A204.1 (cell line): Measurements from ENCODE around the gene LCE1B.

Source experiments
- FAIRE-seq: peaks from 2 replicates; lab custom pipeline; 2012; peaks lifted over from hg19 to GRCh38; lab: Jason Lieb, UNC

LCE1B gene

GRCh38 chr1:152811671-152812070, at the start of gene LCE1B:
TSS of gene LCE1B (plus strand) at chr1:152811971. CDS start at chr1:152812447, 476 bp downstream.
- FAIRE-seq: no peak

GRCh38 chr1:152768847-152769533, 42.8 kb upstream of the LCE1B start:
- FAIRE-seq: no peak

GRCh38 chr1:152770411-152770810, 41.4 kb upstream of the LCE1B start:
- no peak for FAIRE-seq

DNA sequence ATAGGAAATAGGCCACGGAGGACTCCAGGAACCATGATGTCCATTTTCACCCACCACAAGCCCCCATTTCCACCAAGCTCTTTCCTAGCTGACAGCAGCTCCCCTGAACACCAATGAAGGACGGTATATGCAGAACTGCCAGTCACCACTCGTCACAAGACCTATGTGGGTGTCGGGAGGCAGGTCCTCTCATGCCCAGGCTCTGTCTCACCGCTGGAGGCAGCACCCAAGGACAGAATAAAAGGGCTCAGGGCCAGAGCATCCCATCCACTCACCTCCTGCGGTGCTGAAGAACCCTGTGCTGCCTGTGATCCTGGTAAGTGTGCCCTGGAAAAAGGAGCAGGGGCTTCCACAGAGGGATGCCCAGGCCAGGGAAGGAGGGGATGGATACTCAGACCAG, 36.9 kb upstream of the LCE1B start, which contains the start of gene LCE1F:
Gene LCE1F, plus strand, starts transcription at position 266 of the 400 bp plus-strand sequence. CDS start 1,232 bp downstream, outside the sequence.
- FAIRE-seq: no peak

DNA sequence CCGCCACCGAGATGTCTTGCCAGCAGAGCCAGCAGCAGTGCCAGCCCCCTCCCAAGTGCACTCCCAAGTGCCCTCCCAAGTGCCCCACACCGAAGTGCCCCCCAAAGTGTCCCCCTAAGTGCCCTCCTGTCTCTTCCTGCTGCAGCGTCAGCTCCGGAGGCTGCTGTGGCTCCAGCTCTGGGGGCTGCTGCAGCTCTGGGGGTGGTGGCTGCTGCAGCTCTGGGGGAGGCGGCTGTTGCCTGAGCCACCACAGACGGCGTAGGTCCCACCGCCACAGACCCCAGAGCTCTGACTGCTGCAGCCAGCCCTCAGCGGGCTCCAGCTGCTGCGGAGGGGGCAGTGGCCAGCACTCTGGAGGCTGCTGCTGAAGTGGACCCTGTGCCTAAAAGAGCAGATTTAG, 35.4 kb upstream of the LCE1B start:
- no peak for FAIRE-seq

DNA sequence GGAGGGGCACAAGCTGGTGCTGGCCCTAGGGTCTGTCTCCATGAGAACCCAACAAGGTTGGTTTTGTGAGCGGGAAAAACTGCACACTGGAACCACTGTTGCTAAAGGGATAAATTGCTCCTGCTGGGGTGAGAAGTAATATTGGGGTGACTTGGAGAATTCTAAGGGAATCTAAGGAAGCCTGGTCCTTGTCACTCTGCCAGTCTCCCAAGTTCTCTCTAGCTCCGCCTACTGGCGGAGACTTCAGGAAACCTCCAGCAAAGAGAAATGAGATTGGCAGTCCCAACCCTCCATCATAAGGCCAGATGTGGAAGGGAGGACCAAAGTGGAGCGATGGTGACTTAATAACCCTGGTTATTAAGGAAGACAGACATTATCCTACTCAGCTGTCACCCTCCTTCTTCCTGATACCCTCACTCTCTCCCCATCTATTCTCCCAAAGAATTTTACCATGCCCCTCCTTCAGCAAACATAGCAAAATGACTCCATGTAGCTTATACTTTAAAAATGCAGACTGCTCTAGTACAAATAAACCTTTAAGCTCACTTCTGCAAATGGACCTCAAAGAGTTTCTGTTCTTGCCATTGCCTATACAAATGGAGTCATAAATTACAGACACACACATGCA, 34.1 kb upstream of the LCE1B start:
- no peak for FAIRE-seq

DNA sequence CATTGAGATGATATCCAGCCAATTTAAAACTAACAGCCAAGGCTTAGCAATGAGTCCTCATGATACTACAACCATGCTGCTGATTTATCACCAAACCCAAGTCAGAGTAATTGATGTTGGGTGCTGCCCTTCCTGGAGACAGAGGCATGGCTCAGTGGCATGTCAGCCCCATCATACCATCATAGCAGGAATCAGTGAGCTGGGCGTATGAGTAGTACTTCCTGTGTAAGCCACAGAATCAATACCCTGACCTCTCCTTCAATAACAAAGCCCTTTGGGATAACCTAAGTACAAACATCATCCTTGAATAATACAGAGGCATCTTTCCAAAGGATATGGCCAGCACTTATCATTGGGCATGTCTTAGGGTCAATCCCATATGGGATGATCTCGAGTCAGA, 28.7 kb upstream of the LCE1B start:
- FAIRE-seq: no peak

DNA sequence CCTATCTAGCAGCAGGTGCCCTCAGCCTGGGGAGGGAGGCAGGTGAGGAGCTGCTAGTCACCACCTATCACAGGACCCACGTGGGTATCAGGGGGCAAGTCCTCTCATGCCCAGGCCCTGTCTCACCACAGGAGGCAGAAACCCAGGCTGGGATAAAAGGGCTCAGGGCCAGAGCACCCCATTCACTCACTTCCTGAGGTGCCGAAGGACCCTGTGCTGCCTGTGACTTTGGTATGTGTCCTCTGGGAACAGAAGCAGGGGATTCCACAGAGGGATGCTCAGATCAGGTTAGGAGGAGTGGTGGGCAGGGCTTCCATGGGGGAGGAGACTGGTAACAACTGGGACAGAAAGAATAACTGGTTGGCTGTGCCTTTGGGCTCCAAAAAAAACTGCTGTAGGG, 25.7 kb upstream of the LCE1B start, which contains the start of gene LCE1E:
Gene LCE1E, plus strand, starts transcription at position 181 of the 400 bp plus-strand sequence. CDS start 1,043 bp downstream, outside the sequence.
- no peak for FAIRE-seq

GRCh38 chr1:152795686-152796085, 16.1 kb upstream of the LCE1B start:
- no peak for FAIRE-seq

- no peak for FAIRE-seq
Observed at GRCh38 chr1:152796421-152796820, 15.3 kb upstream of the LCE1B start, which contains the start of gene LCE1D. TSS of gene LCE1D (plus strand) at chr1:152796721. CDS start at chr1:152797795, 1,074 bp downstream.

GRCh38 chr1:152801333-152801732, 10.4 kb upstream of the LCE1B start:
- no peak for FAIRE-seq

GRCh38 chr1:152806576-152806975, 5.2 kb upstream of the LCE1B start, which contains the start of gene LCE1C:
TSS of gene LCE1C (minus strand) at chr1:152806651. CDS start at chr1:152805478, 1,173 bp downstream.
- no peak for FAIRE-seq

- no peak for FAIRE-seq
Observed at GRCh38 chr1:152811050-152811449, 721 bp upstream of the LCE1B start.

DNA sequence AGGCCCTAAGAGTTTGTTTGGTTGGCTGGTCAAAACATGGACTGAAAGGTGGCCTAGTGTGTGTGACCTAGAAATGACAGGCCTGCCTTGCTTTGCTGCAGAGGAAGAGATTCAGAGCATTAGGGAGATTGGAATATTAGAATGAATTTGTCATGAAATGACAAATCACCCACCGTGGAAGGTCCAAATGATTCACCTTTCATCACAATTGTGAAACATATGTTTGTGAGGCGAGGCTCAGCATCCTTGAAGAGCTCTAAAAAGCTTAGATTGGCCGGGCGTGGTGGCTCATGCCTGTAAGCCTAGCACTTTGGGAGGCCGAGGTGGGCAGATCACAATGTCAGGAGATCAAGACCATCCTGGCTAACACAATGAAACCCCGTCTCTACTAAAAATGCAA, 5.5 kb downstream of the LCE1B start:
- no peak for FAIRE-seq

DNA sequence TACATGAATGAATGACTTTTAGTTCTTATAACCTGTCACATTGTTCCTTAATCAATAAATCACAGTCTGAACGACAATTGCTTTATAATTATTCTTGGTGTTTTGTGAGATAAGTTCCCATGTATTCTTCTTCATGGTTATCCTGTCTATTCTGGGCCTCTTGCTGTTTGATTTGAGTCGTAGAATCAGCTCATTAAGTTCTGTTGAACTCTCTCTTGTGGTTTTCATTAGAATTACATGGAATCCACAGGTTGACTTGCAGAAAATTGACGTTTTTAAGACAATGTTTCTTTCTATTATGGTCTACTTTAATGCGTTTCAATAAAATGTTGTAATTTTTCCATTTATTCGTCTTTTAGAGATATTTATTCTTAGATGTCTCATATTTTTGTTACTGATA, 11.5 kb downstream of the LCE1B start:
- no peak for FAIRE-seq

DNA sequence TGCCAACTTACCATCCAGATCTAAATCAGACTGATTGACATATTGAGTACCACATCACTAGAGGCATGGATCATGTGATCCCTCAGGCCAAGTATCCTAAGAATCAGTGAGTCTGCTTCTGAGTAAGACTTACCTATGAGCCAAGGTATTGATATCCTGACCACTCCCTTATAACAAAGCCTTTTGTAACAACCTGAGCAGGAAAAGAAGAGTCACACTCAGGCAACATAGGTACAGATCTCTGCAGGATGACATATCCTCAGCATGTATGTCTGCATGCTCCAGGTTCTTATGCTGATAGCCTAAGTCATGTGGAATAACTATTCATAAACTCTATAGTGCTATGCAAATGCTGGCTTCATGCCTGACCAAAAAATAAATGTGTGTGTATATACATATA, 13.2 kb downstream of the LCE1B start:
- FAIRE-seq: no peak

DNA sequence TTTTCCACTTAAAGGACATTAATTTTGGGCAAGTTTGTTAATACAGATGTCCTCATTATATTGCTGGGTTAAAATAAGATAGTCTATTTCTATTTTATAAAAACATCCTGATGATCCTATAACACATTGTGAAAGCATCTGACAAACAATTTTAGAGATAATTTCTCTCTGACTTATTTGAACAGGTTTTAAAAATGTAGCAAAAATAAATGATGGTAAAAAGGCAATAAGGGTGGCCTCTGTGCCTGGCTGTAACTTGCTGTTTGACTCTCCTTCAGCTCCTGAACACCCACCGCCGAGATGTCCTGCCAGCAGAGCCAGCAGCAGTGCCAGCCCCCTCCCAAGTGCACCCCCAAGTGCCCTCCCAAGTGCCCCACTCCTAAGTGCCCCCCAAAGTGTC, 15.4 kb downstream of the LCE1B start, which contains the start of gene LCE1A:
Gene LCE1A, plus strand, starts transcription at position 301 of the 400 bp plus-strand sequence. Its CDS starts 0 bp downstream, at position 301.
- no peak for FAIRE-seq

- FAIRE-seq: no peak
Observed at GRCh38 chr1:152836870-152837269, 25.1 kb downstream of the LCE1B start.

DNA sequence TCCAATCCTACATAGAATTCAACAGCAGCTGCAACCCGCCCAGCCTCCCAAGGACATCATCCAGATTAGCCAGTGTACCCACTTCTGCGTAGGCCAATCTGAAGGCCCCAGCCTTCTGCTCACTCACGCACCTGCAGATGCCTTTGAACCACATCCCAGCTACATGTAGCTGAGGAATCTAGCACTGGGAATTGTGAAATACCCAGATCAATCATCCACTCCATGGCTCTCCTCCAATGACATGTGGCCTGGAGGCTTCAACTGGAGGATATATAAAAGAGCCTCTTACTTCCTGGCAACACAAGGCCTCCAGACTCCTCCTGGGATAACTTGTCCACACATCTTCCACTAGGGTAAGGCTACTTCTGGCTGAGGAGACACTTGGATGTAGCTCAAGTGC, 30.8 kb downstream of the LCE1B start, which contains the start of gene LCE6A:
Gene LCE6A, plus strand, starts transcription at position 301 of the 400 bp plus-strand sequence. CDS start 665 bp downstream, outside the sequence.
- FAIRE-seq: no peak

GRCh38 chr1:152855661-152856060, 43.9 kb downstream of the LCE1B start:
- no peak for FAIRE-seq

DNA sequence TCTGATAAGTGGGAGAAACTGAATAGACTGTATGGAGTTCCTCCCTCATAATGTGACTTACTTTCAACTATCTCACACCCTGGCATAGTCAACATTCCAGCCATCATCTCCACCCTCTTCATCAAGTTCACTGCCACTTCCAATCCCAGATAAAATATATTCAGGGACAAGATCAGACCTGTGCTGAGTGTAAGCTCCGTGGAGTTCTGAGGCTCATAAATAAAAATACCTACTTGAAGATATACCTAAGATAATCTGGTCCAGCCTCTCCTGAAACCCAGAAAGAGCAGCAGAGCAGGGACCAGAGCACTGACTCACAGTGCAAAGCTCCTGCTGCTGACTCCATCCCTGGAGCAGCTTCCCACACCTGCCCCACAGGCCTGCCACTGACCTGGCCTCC, 46.3 kb downstream of the LCE1B start:
- no peak for FAIRE-seq

- FAIRE-seq: no peak
Observed at GRCh38 chr1:152859696-152860095, 47.9 kb downstream of the LCE1B start, which contains the start of gene LCE7A. TSS of gene LCE7A (plus strand) at chr1:152859996. CDS start at chr1:152860698, 702 bp downstream.

- FAIRE-seq: no peak
Observed at GRCh38 chr1:152860129-152860528, 48.4 kb downstream of the LCE1B start.
